ENCODE data around the gene NEDD4L.

NEDD4L gene

GRCh38 chr18:58128381-58129374 is 84.7 kb downstream of the NEDD4L start:
- no peaks in the 10 kb centered on the region for H3K36me3 ChIP-seq (replicated peaks)
- TF ChIP-seq CTCF (IDR thresholded peaks at IDR 0.05; ENCODE audit: low read depth, low read length, missing control alignments), result no peak
- H3K27ac ChIP-seq, result no peak overlapping the region
- in situ Hi-C loops (cut with HindIII; ENCODE audit: low pct_ligation_motif_present, low sequenced_read_pairs), result no loop called here
- H3K27me3 ChIP-seq (replicated peaks), result no peaks in the 10 kb centered on the region
- DNase-seq, result no peak
- H3K4me3 ChIP-seq (ENCODE audit: low read depth, low read length), result no peak overlapping the region

GRCh38 chr18:58132595-58133261 is 88.7 kb downstream of the NEDD4L start:
- no peak for TF ChIP-seq CTCF (IDR thresholded peaks at IDR 0.05; ENCODE audit: low read depth, low read length, missing control alignments)
- H3K27me3 ChIP-seq (replicated peaks), result no peaks in the 10 kb centered on the region
- no peak overlapping the region for H3K4me3 ChIP-seq (ENCODE audit: low read depth, low read length)
- in situ Hi-C loops (cut with HindIII; ENCODE audit: low pct_ligation_motif_present, low sequenced_read_pairs), result no loop called here
- no peak for DNase-seq
- H3K36me3 ChIP-seq (replicated peaks), result no peaks in the 10 kb centered on the region
- no peak overlapping the region for H3K27ac ChIP-seq

- DNase-seq, result peak; percentile 54
- no peak for TF ChIP-seq CTCF (IDR thresholded peaks at IDR 0.05; ENCODE audit: low read depth, low read length, missing control alignments)
- Histone ChIP-seq H3K4me3 (ENCODE audit: low read depth, low read length) (no peak overlapping the region), H3K27ac (no peak overlapping the region), H3K27me3 (replicated peaks) (no peaks in the 10 kb centered on the region), H3K36me3 (replicated peaks) (no peaks in the 10 kb centered on the region)
- in situ Hi-C loops (cut with HindIII; ENCODE audit: low pct_ligation_motif_present, low sequenced_read_pairs), result no loop called here
Observed at GRCh38 chr18:58135183-58135641, 91.2 kb downstream of the NEDD4L start.

GRCh38 chr18:58135701-58136331 is 91.8 kb downstream of the NEDD4L start:
- in situ Hi-C loops (cut with HindIII; ENCODE audit: low pct_ligation_motif_present, low sequenced_read_pairs), result no loop called here

GRCh38 chr18:58136879-58137278 is 92.9 kb downstream of the NEDD4L start:
- no peak for DNase-seq
- H3K36me3 ChIP-seq (replicated peaks), result no peaks in the 10 kb centered on the region
- H3K27ac ChIP-seq, result no peak overlapping the region
- in situ Hi-C loops (cut with HindIII; ENCODE audit: low pct_ligation_motif_present, low sequenced_read_pairs), result no loop called here
- no peak overlapping the region for H3K4me3 ChIP-seq (ENCODE audit: low read depth, low read length)
- TF ChIP-seq CTCF (IDR thresholded peaks at IDR 0.05; ENCODE audit: low read depth, low read length, missing control alignments), result no peak
- H3K27me3 ChIP-seq (replicated peaks), result no peaks in the 10 kb centered on the region

More at GRCh38 chr18:58135701-58136331, 91.8 kb downstream of the NEDD4L start:
- peak; percentile 57 for DNase-seq
- Histone ChIP-seq H3K4me3 (ENCODE audit: low read depth, low read length) (no peak overlapping the region), H3K27me3 (replicated peaks) (no peaks in the 10 kb centered on the region), H3K36me3 (replicated peaks) (no peaks in the 10 kb centered on the region), H3K27ac (no peak overlapping the region)
- peak; percentile 94 for TF ChIP-seq CTCF (IDR thresholded peaks at IDR 0.05; ENCODE audit: low read depth, low read length, missing control alignments)

Data from brain microvascular endothelial cell (primary cell).